ENCODE results near the gene PLA2G12A. TPM values are rescaled to one million over a fixed set of nuclear protein-coding genes. Genes with fewer than 3 reads are reported as not detected.

PLA2G12A gene
- total RNA-seq (10 to 100 TPM; 13.8 to 39.4 TPM), total RNA-seq (11.2 to 13.2 reads per million in 2 donors)

DNA sequence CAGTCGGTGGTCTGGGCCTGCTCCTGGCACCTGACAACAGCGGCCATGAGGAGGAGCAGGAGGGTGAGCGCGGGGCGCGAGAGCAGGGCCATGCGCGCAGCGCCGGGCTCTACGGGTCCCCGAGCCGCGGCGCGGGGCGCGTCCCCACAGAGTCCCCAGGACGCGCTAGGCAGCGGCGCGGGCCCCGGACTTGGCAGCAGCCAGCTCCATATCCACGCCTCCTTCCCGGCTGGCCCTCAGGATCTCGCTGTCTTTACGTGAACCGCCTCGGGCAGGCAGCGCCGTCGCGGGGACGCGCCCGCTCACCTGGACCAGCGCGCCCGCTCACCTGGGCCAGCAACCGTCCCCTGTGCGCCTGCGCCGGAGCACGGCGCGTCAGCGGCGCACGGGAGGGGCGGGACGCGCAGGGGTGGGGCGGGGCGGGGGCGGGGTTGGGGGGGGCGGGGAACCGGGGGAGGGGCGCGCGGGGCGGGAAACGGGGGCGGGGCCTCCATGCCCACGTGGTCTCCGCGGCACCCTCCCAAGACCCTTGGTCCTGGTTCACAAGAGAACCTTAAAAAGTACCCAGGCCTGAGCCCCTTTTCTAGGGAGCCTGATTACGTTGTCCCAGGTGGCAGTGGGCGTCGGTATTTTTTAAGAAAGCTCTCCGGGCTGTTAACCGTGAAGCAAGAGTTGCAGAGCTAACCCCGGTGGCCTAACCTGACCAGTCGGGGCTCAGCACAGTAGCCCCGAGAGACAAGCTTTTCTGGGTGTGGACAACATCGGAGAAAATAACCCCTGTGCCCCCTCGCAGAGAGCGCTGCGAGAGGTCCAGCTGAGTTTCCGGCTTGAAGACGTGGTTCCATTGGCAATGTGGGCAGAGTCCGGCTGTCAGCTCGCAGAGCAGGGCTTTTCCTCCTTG, at the start of gene PLA2G12A:
TSS of gene PLA2G12A (minus strand) at position 353 of the 901 bp plus-strand sequence. CDS start at position 92, 261 bp downstream.
- H3K27ac Mint-ChIP-seq, result no peak within 1 kb of the TSS
- peaks cover 23% of the 10 kb centered on the region for H3K4me1 Mint-ChIP-seq
- no peaks in the 10 kb centered on the region for H3K27me3 Mint-ChIP-seq
- ATAC-seq, result peak; percentile 94
- peak; percentile 75 to 83 (median 79) for DNase-seq
- H3K36me3 Mint-ChIP-seq (ENCODE audit: low read depth), result peaks cover 7% of the 10 kb centered on the region
- no peaks in the 10 kb centered on the region for H3K9me3 ChIP-seq (ENCODE audit: control insufficient read depth, low read length, poor library complexity, severe bottlenecking)
- H3K4me3 Mint-ChIP-seq, result peak within 1 kb of the TSS; percentile 91

DNA sequence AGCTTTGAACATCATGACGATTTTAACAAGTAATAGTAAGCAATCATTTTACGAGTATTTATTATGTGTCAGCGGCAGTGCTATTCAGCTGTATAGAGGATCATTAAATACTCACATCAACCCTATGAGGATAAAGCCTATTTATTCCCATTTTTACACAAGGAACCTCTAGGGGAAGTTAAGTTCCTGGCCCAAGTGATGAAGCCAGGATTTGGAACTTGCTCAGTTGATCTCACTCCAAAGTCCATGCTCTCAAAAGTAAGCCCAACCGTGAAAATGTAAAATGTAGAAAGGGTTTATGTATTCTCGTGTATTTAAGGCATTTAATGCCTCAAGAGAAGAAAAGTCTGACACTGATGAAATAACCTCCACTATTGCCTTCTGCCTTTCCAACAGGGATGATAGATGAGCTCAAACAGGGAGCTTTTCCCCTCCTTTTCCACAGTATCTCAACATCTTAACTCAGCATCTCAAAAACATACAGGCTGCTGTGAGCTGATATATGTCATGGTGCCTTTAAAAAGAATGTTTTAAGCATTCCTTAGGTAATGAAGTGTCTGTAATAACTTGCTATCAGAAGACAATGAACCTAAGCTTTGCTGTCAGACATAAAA, 35.0 kb upstream of the PLA2G12A start:
- Mint-ChIP-seq H3K4me1 (no peaks in the 10 kb centered on the region), H3K4me3 (no peak overlapping the region), H3K36me3 (ENCODE audit: low read depth) (no peaks in the 10 kb centered on the region), H3K27ac (no peak overlapping the region), H3K27me3 (peaks cover 39% of the 10 kb centered on the region)
- ATAC-seq (no peak), DNase-seq (no peak)
- H3K9me3 ChIP-seq (ENCODE audit: control insufficient read depth, low read length, poor library complexity, severe bottlenecking), result no peaks in the 10 kb centered on the region

DNA sequence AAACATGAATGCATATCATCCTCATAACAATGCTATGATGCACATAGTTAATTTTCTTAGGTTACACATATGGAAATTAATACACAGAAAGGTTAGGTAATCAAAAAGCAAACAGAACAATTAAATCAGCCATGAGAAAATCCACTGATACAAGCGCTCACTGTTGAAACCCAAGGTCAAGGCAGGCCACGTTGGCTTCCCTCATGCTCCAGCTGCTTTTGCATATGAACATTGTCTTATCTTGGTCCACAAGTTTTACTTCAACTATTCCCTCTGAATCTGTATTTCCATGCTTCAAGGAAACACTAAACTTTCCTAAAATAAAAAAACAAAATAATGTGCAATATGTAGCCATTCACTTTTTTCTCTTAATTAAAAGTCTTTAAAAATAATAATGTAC, 34.5 kb upstream of the PLA2G12A start:
- peaks cover 36% of the 10 kb centered on the region for H3K27me3 Mint-ChIP-seq

DNA sequence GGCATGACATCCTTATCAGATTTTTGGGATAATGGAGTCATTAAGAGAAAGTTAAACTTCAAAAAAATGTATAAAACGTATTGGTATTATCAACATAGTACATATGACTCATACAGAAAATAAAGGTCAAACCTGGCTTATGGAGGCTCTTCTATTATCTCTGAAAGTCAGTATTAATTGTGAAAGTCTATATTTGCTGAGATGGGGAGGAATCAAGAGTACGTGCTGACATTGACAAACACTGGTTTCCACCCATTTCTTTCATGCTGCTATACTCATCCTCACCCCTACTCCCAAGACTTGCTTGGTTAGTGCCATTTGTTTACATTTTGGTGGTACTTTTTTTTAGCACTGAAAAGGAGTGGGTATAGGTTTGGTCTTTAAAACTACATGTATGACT, 30.8 kb upstream of the PLA2G12A start:
- peaks cover 2% of the 10 kb centered on the region for H3K4me1 Mint-ChIP-seq
- H3K27ac Mint-ChIP-seq, result no peak overlapping the region
- peaks cover 30% of the 10 kb centered on the region for H3K27me3 Mint-ChIP-seq
- H3K9me3 ChIP-seq (ENCODE audit: control insufficient read depth, low read length, poor library complexity, severe bottlenecking), result no peaks in the 10 kb centered on the region
- ATAC-seq (no peak), DNase-seq (no peak)
- peaks cover 2% of the 10 kb centered on the region for H3K36me3 Mint-ChIP-seq (ENCODE audit: low read depth)
- H3K4me3 Mint-ChIP-seq, result no peak overlapping the region

More for the DNA sequence above, 34.5 kb upstream of the PLA2G12A start:
- H3K36me3 Mint-ChIP-seq (ENCODE audit: low read depth), result no peaks in the 10 kb centered on the region
- H3K4me1 Mint-ChIP-seq, result no peaks in the 10 kb centered on the region
- ATAC-seq (no peak), DNase-seq (no peak)
- H3K4me3 Mint-ChIP-seq, result no peak overlapping the region
- no peaks in the 10 kb centered on the region for H3K9me3 ChIP-seq (ENCODE audit: control insufficient read depth, low read length, poor library complexity, severe bottlenecking)
- no peak overlapping the region for H3K27ac Mint-ChIP-seq

DNA sequence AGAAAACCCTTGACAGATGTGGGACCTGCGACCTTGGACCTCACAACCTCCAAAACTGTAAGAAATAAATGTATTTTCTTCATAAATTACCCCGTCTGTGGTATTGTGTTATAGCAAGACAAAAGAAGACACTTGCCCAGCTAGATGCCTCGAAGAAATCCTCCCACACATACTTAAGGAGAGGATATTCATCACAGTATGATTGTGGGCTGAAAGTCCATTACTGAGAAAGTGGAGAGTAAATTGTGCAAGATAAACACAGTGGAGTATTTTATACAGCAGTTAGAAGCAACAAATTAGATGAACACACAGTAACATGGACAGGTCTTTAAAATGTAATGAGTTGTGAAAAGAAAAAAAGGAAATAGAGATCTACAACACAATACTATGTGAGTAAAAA, 25.8 kb upstream of the PLA2G12A start:
- H3K36me3 Mint-ChIP-seq (ENCODE audit: low read depth), result peaks cover 3% of the 10 kb centered on the region
- no peak for ATAC-seq

DNA sequence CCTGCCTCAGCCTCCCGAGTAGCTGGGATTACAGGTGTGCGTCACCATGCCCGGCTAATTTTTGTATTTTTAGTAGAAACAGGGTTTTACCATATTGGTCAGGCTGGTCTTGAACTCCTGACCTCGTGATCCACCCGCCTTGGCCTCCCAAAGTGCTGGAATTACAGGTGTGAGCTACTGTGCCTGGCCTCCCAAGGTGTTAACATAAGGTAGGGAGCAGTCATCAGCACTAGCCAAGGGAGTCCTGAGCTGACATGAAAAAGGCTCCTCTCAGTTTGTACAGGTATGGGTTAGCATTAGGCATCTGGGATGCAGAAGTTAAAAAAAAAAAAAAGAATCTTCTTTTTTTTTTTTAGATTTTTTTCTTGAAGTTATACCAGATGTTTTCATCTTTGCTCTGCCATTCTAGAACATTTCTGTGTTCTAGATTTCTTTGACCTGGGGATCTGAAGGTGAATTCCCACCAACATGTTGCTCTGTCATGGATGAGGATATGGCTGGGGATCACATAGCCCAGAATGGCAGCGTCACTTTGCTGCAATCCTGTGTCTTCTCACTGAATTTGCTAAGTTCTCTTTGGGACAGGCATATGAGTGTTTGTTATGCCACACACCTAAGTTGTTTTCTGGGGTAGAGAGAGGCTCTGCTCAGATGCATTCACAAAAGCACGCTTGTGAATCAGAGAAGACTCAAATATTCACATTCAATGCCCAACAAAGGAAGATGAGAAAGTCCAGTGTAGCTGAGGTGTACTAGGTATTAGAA, 24.4 kb upstream of the PLA2G12A start:
- peaks cover 2% of the 10 kb centered on the region for H3K4me1 Mint-ChIP-seq
- ATAC-seq (no peak), DNase-seq (no peak)
- H3K27me3 Mint-ChIP-seq, result peaks cover 24% of the 10 kb centered on the region
- no peaks in the 10 kb centered on the region for H3K9me3 ChIP-seq (ENCODE audit: control insufficient read depth, low read length, poor library complexity, severe bottlenecking)
- H3K36me3 Mint-ChIP-seq (ENCODE audit: low read depth), result peaks cover 3% of the 10 kb centered on the region
- no peak overlapping the region for H3K27ac Mint-ChIP-seq
- no peak overlapping the region for H3K4me3 Mint-ChIP-seq

More for the DNA sequence above, 25.8 kb upstream of the PLA2G12A start:
- no peaks in the 10 kb centered on the region for H3K9me3 ChIP-seq (ENCODE audit: control insufficient read depth, low read length, poor library complexity, severe bottlenecking)
- no peak for DNase-seq
- H3K4me1 Mint-ChIP-seq, result peaks cover 2% of the 10 kb centered on the region
- H3K27ac Mint-ChIP-seq, result no peak overlapping the region
- H3K4me3 Mint-ChIP-seq, result no peak overlapping the region
- H3K27me3 Mint-ChIP-seq, result peaks cover 32% of the 10 kb centered on the region

DNA sequence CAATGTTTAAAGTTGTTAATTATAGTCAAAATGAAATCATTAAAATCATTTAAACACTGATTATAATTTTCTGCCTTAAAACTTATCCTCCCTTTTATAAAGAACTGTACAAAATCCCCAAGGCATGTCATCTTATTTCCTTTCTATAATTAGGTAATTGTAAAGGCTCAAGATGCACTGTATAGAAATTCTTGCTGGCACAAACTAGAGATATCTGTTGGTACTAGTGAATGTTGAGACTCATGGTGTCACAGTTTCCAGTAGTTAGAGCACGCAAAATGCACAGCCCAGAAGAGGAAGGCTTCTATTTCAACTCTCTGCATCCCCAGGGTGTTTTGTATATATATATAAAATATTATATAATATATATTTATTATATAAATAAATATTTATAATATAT, 22.7 kb upstream of the PLA2G12A start:
- Mint-ChIP-seq H3K27me3 (peaks cover 24% of the 10 kb centered on the region), H3K4me3 (peak overlapping the region; percentile 21), H3K27ac (no peak overlapping the region), H3K36me3 (ENCODE audit: low read depth) (peaks cover 7% of the 10 kb centered on the region), H3K4me1 (peaks cover 4% of the 10 kb centered on the region)
- no peak for ATAC-seq
- DNase-seq, result no peak
- H3K9me3 ChIP-seq (ENCODE audit: control insufficient read depth, low read length, poor library complexity, severe bottlenecking), result no peaks in the 10 kb centered on the region

DNA sequence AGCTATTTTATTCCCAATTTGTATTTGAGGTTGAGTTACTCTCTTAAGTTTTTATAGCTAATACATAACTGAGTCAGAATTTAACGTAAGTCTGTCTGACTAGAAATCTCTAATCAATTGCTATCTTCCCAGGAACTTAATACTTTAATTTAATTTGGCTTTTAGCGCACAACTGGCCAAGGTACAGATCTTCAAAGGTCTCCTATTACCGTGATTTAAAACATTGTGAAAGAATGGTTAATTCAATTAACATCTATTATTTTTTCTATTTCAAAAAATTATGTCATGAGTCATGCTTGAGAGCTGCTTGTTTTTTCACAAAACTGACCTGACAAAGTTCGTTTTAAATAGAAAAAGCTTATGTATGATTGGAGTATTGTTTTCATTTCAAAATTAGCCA, 22.0 kb upstream of the PLA2G12A start:
- Mint-ChIP-seq H3K36me3 (ENCODE audit: low read depth) (peaks cover 7% of the 10 kb centered on the region), H3K4me1 (peaks cover 2% of the 10 kb centered on the region), H3K27ac (no peak overlapping the region), H3K27me3 (peaks cover 24% of the 10 kb centered on the region), H3K4me3 (no peak overlapping the region)
- no peak for ATAC-seq
- no peak for DNase-seq
- no peaks in the 10 kb centered on the region for H3K9me3 ChIP-seq (ENCODE audit: control insufficient read depth, low read length, poor library complexity, severe bottlenecking)

DNA sequence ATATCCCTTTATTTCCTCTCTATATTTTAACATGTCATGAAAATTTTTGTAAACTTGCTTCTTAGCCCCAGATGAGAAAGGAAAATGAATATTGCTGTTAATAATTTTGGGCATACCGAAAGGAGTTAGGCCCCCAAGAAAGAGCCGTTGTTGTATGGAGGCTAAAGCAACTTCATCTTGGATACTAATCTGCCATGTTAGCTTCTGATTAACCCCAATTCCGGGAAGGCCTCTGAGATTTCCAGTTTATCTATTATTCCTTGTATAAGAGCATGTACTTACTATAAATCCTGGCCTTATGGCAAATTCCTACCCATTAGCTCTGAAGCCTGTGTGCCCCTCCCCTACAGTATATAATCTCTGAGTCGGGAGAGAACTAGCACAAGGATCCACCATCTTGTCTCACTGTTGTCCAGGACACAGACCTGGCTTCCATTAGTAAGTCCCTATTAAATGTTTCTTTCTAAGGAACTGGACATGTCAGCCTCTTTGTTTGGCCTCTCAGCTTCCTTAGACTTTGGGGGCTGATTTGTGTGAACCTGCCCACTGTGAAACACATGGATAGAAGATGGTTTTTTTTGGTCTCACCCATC, 20.9 kb upstream of the PLA2G12A start:
- H3K36me3 Mint-ChIP-seq (ENCODE audit: low read depth), result peaks cover 6% of the 10 kb centered on the region
- H3K4me3 Mint-ChIP-seq, result no peak overlapping the region
- peaks cover 14% of the 10 kb centered on the region for H3K27me3 Mint-ChIP-seq
- DNase-seq (no peak), ATAC-seq (no peak)
- no peak overlapping the region for H3K27ac Mint-ChIP-seq
- peaks cover 2% of the 10 kb centered on the region for H3K4me1 Mint-ChIP-seq
- H3K9me3 ChIP-seq (ENCODE audit: control insufficient read depth, low read length, poor library complexity, severe bottlenecking), result no peaks in the 10 kb centered on the region

DNA sequence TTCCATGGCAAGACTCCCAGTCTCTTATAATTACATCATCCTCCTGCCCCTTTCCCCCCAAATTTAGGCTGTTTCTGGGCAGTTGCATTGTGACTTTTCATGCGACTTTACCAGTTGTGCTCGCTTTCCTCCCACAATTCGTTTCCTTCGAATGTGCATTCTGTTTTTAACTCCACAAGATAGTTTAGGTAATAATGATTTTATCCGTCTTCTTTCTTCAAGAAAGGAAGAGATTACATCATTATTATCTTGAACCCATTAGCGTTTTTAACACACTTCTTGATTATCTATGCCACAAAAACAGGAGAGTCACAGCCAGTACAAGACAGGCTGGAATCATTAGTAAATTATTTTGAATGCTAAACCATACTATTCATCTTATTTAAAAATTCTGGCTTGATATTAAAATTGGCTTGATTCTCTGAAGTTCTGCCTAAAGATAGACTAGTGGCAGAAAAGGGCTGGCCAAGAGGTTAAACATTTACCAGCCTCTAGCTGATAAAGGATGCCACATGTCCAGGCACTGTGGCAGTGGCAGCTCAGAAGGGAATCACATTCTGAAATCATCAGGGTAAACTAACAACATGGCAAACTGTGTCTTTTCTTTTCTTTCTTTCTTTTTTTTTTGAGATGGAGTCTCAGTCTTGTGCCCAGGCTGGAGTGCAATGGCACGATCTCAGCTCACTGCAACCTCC, 19.7 kb upstream of the PLA2G12A start:
- peaks cover 4% of the 10 kb centered on the region for H3K36me3 Mint-ChIP-seq (ENCODE audit: low read depth)
- DNase-seq, result no peak

DNA sequence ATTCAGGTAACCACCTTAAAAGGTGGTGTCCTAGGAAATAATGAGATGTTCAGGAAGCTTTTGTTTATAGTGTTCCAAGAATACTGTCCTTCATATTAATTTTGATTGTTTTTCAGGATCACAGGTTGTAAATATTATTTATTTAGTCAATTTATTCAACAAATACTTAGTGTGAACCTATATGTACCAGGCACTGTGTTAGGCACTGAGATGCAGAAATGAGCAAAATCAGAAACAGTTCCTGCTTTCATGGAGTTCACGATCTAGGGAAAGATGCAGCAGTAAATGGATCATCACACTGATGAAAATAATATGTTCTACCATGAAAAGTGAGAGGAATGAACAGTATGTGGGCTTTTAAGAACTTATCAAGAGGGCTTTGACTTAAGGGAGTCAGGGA, 18.2 kb upstream of the PLA2G12A start:
- H3K27me3 Mint-ChIP-seq, result peaks cover 5% of the 10 kb centered on the region
- H3K27ac Mint-ChIP-seq, result no peak overlapping the region
- H3K36me3 Mint-ChIP-seq (ENCODE audit: low read depth), result peaks cover 4% of the 10 kb centered on the region
- no peak for DNase-seq
- H3K9me3 ChIP-seq (ENCODE audit: control insufficient read depth, low read length, poor library complexity, severe bottlenecking), result no peaks in the 10 kb centered on the region
- H3K4me1 Mint-ChIP-seq, result peaks cover 2% of the 10 kb centered on the region
- H3K4me3 Mint-ChIP-seq, result no peak overlapping the region
- no peak for ATAC-seq

More for the DNA sequence above, 19.7 kb upstream of the PLA2G12A start:
- ATAC-seq, result no peak
- no peak overlapping the region for H3K27ac Mint-ChIP-seq
- H3K4me3 Mint-ChIP-seq, result no peak overlapping the region
- peaks cover 3% of the 10 kb centered on the region for H3K27me3 Mint-ChIP-seq
- H3K4me1 Mint-ChIP-seq, result peaks cover 2% of the 10 kb centered on the region
- H3K9me3 ChIP-seq (ENCODE audit: control insufficient read depth, low read length, poor library complexity, severe bottlenecking), result no peaks in the 10 kb centered on the region

DNA sequence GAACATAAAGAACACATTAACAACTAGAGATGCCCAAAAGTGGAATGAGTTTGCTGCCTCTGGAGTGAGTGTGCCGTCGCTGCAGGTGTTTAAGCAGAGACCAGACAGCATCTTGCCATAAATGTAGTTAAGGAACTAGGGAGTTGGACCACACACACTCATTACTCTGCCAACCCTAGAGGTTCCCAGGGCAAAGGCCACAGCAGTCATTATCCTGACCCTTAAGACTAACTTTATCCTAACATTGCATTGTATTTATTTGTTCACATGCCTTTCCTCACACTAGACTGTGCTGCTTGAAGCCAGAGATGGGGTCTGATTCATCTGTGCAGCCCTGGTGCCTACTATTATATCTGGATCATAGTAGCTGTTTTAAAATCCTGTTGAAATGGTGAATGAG, 16.9 kb upstream of the PLA2G12A start:
- H3K27me3 Mint-ChIP-seq, result peaks cover 5% of the 10 kb centered on the region
- H3K4me1 Mint-ChIP-seq, result peaks cover 2% of the 10 kb centered on the region
- DNase-seq (no peak), ATAC-seq (no peak)
- H3K9me3 ChIP-seq (ENCODE audit: control insufficient read depth, low read length, poor library complexity, severe bottlenecking), result no peaks in the 10 kb centered on the region
- H3K36me3 Mint-ChIP-seq (ENCODE audit: low read depth), result peaks cover 4% of the 10 kb centered on the region
- H3K4me3 Mint-ChIP-seq, result no peak overlapping the region
- no peak overlapping the region for H3K27ac Mint-ChIP-seq
